ENCODE results near the gene DSG4.

DSG4 gene

GRCh38 chr18:31436825-31437224, 60.2 kb downstream of the DSG4 start:
- WGBS, 2 donors (ENCODE audit: extremely low coverage in 2 of 2, insufficient read length in 2 of 2, insufficient replicate concordance in 1 of 2): no CpG with 5 or more reads among the region's 3 CpGs

DNA sequence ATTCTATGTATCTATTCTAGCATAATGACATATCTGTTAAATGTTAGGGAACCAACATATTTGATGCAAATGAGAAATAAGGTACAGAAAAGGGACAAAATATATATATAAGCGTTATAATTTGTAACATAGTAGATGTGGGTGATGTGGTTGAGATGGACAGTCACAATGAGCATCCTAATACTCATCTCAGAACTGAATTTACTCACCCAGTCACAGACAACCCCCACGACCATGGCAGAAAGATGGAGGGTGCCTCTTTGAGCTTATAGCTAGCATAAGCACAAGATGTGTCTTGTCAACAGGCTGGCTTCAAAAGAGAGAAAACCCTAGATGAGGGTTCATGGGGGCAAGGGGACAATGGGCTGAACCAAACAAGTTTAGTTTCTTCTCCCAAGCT, 61.8 kb downstream of the DSG4 start:
- WGBS, 2 donors (ENCODE audit: extremely low coverage in 2 of 2, insufficient read length in 2 of 2, insufficient replicate concordance in 1 of 2): no CpG with 5 or more reads among the region's 2 CpGs

More at GRCh38 chr18:31436825-31437224, 60.2 kb downstream of the DSG4 start:
- Histone ChIP-seq H2AFZ (ENCODE audit: low read length) (no peak overlapping the region), H3K4ac (ENCODE audit: low read length) (no peak overlapping the region), H2BK5ac (ENCODE audit: low read length) (no peak overlapping the region), H3K36me3 (replicated peaks in 1 of 2; ENCODE audit: control insufficient read depth in 2 of 2, insufficient read depth in 2 of 2, low read length in 2 of 2) (no peaks in the 10 kb centered on the region), H4K91ac (ENCODE audit: low read depth, low read length, poor library complexity) (no peak overlapping the region), H3K9me3 (replicated peaks in 1 of 2; ENCODE audit: control insufficient read depth in 2 of 2, insufficient read depth in 1 of 2, low read depth in 1 of 2, low read length in 2 of 2) (no peaks in the 10 kb centered on the region), H3K27ac (replicated peaks; ENCODE audit: low read length) (no peak overlapping the region), H3K4me1 (ENCODE audit: control insufficient read depth in 2 of 2, insufficient read depth in 1 of 2, low read depth in 1 of 2, low read length in 2 of 2) (no peaks in the 10 kb centered on the region), H3K18ac (ENCODE audit: low read length) (no peak overlapping the region), H3K4me3 (ENCODE audit: low read length in 2 of 2) (no peak overlapping the region), H2BK12ac (ENCODE audit: low read length) (no peak overlapping the region), H2AK5ac (ENCODE audit: low read depth, low read length) (no peak overlapping the region), H2BK120ac (ENCODE audit: low read depth, low read length) (no peak overlapping the region), H3K27me3 (ENCODE audit: control insufficient read depth in 3 of 3, insufficient read depth in 3 of 3, low read depth in 1 of 3, low read length in 3 of 3) (no peaks in the 10 kb centered on the region), H3K23ac (ENCODE audit: low read depth, low read length, poor library complexity) (no peak overlapping the region), H3K9ac (ENCODE audit: low read depth, low read length, poor library complexity) (no peak overlapping the region), H3K14ac (ENCODE audit: low read length) (no peak overlapping the region), H2BK15ac (ENCODE audit: low read length) (no peak overlapping the region), H3K79me1 (ENCODE audit: low read depth, low read length) (no peaks in the 10 kb centered on the region), H4K8ac (ENCODE audit: low read depth, low read length) (no peak overlapping the region), H3K4me2 (ENCODE audit: insufficient read depth, low read length, poor library complexity, severe bottlenecking) (no peak overlapping the region)
- no peak for DNase-seq (ENCODE audit: low spot score)

DNA sequence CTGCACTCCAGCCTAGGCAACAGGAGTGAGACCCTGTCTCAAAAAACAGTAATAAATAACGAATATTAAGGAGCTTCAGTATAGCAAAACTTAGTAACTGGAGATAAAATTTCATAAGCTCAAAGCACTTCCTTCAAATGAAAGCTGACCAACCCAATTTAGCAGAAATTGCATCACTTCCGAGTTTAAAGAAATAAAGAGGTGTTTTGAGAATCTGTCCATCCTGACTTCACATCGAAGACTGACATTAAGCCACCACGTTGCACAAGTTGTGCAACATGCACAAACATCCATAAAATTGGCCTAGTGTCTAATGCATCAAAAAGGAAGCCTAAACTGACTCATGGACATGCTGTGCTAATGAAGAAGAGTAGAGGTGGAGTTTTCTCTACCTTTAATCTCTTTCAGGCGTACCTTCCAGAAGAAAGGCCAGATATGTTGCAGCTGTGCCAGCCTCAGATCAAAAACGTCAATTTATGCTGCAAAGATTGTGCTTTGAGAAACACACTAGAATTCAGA, 63.3 kb downstream of the DSG4 start:
- no peak overlapping the region for H3K9ac ChIP-seq (ENCODE audit: low read depth, low read length, poor library complexity)
- H3K18ac ChIP-seq (ENCODE audit: low read length): no peak overlapping the region
- H3K4me1 ChIP-seq (ENCODE audit: control insufficient read depth in 2 of 2, insufficient read depth in 1 of 2, low read depth in 1 of 2, low read length in 2 of 2): no peaks in the 10 kb centered on the region
- H2BK12ac ChIP-seq (ENCODE audit: low read length): no peak overlapping the region
- no peak overlapping the region for H2AK5ac ChIP-seq (ENCODE audit: low read depth, low read length)
- no peak for DNase-seq (ENCODE audit: low spot score)
- no peak overlapping the region for H2BK5ac ChIP-seq (ENCODE audit: low read length)
- H2AFZ ChIP-seq (ENCODE audit: low read length): no peak overlapping the region
- H2BK15ac ChIP-seq (ENCODE audit: low read length): no peak overlapping the region
- H3K23ac ChIP-seq (ENCODE audit: low read depth, low read length, poor library complexity): no peak overlapping the region
- H3K4me3 ChIP-seq (ENCODE audit: low read length in 2 of 2): no peak overlapping the region
- H3K4me2 ChIP-seq (ENCODE audit: insufficient read depth, low read length, poor library complexity, severe bottlenecking): no peak overlapping the region
- no peak overlapping the region for H3K4ac ChIP-seq (ENCODE audit: low read length)
- no peaks in the 10 kb centered on the region for H3K79me1 ChIP-seq (ENCODE audit: low read depth, low read length)
- H3K27ac ChIP-seq (replicated peaks; ENCODE audit: low read length): no peak overlapping the region
- no peak overlapping the region for H4K91ac ChIP-seq (ENCODE audit: low read depth, low read length, poor library complexity)
- H2BK120ac ChIP-seq (ENCODE audit: low read depth, low read length): no peak overlapping the region
- H3K9me3 ChIP-seq (replicated peaks in 1 of 2; ENCODE audit: control insufficient read depth in 2 of 2, insufficient read depth in 1 of 2, low read depth in 1 of 2, low read length in 2 of 2): no peaks in the 10 kb centered on the region
- H3K27me3 ChIP-seq (ENCODE audit: control insufficient read depth in 3 of 3, insufficient read depth in 3 of 3, low read depth in 1 of 3, low read length in 3 of 3): peaks cover 0 to 2% (median 0%) of the 10 kb centered on the region in 3 experiments
- WGBS, 2 donors (ENCODE audit: extremely low coverage in 2 of 2, insufficient read length in 2 of 2, insufficient replicate concordance in 1 of 2): no CpG with 5 or more reads among the region's 6 CpGs
- H3K14ac ChIP-seq (ENCODE audit: low read length): no peak overlapping the region
- no peaks in the 10 kb centered on the region for H3K36me3 ChIP-seq (replicated peaks in 1 of 2; ENCODE audit: control insufficient read depth in 2 of 2, insufficient read depth in 2 of 2, low read length in 2 of 2)
- no peak overlapping the region for H4K8ac ChIP-seq (ENCODE audit: low read depth, low read length)

More for the DNA sequence above, 61.8 kb downstream of the DSG4 start:
- no peak overlapping the region for H3K9ac ChIP-seq (ENCODE audit: low read depth, low read length, poor library complexity)
- no peak overlapping the region for H3K4ac ChIP-seq (ENCODE audit: low read length)
- no peak overlapping the region for H3K4me3 ChIP-seq (ENCODE audit: low read length in 2 of 2)
- no peak overlapping the region for H2BK12ac ChIP-seq (ENCODE audit: low read length)
- no peak for DNase-seq (ENCODE audit: low spot score)
- H2AK5ac ChIP-seq (ENCODE audit: low read depth, low read length): no peak overlapping the region
- H3K27me3 ChIP-seq (ENCODE audit: control insufficient read depth in 3 of 3, insufficient read depth in 3 of 3, low read depth in 1 of 3, low read length in 3 of 3): peaks cover 0 to 2% (median 0%) of the 10 kb centered on the region in 3 experiments
- H2BK120ac ChIP-seq (ENCODE audit: low read depth, low read length): no peak overlapping the region
- H3K79me1 ChIP-seq (ENCODE audit: low read depth, low read length): no peaks in the 10 kb centered on the region
- no peak overlapping the region for H4K91ac ChIP-seq (ENCODE audit: low read depth, low read length, poor library complexity)
- H2BK5ac ChIP-seq (ENCODE audit: low read length): no peak overlapping the region
- H3K14ac ChIP-seq (ENCODE audit: low read length): no peak overlapping the region
- H4K8ac ChIP-seq (ENCODE audit: low read depth, low read length): no peak overlapping the region
- no peak overlapping the region for H3K4me2 ChIP-seq (ENCODE audit: insufficient read depth, low read length, poor library complexity, severe bottlenecking)
- H3K27ac ChIP-seq (replicated peaks; ENCODE audit: low read length): no peak overlapping the region
- H3K23ac ChIP-seq (ENCODE audit: low read depth, low read length, poor library complexity): no peak overlapping the region
- H3K18ac ChIP-seq (ENCODE audit: low read length): no peak overlapping the region
- no peaks in the 10 kb centered on the region for H3K9me3 ChIP-seq (replicated peaks in 1 of 2; ENCODE audit: control insufficient read depth in 2 of 2, insufficient read depth in 1 of 2, low read depth in 1 of 2, low read length in 2 of 2)
- no peak overlapping the region for H2AFZ ChIP-seq (ENCODE audit: low read length)
- no peaks in the 10 kb centered on the region for H3K4me1 ChIP-seq (ENCODE audit: control insufficient read depth in 2 of 2, insufficient read depth in 1 of 2, low read depth in 1 of 2, low read length in 2 of 2)
- H3K36me3 ChIP-seq (replicated peaks in 1 of 2; ENCODE audit: control insufficient read depth in 2 of 2, insufficient read depth in 2 of 2, low read length in 2 of 2): no peaks in the 10 kb centered on the region
- no peak overlapping the region for H2BK15ac ChIP-seq (ENCODE audit: low read length)

DNA sequence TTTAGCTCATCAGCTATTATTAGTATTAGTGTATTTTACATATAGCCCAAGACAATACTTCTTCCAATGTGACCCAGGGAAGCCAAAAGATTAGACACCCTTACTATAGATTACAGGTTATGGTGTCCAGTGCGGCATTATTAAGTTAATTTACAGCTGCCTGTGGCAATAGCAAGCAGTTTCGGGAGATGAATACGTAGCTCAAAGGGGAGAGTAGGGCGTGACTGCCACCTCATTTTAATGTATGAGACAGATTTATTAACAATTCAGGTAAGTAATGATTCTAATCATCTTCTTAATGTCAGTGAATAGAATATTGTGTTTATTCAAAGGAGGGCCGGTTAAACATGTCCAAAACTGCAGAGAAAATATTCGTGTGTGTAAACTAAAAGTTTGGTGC, 64.2 kb downstream of the DSG4 start:
- H2BK5ac ChIP-seq (ENCODE audit: low read length): no peak overlapping the region
- no peak for DNase-seq (ENCODE audit: low spot score)
- no peak overlapping the region for H2BK120ac ChIP-seq (ENCODE audit: low read depth, low read length)
- H2BK15ac ChIP-seq (ENCODE audit: low read length): no peak overlapping the region
- no peak overlapping the region for H3K23ac ChIP-seq (ENCODE audit: low read depth, low read length, poor library complexity)
- no peak overlapping the region for H2AFZ ChIP-seq (ENCODE audit: low read length)
- H4K8ac ChIP-seq (ENCODE audit: low read depth, low read length): no peak overlapping the region
- H3K4me2 ChIP-seq (ENCODE audit: insufficient read depth, low read length, poor library complexity, severe bottlenecking): no peak overlapping the region
- no CpG with 5 or more reads among the region's 6 CpGs for WGBS, 2 donors (ENCODE audit: extremely low coverage in 2 of 2, insufficient read length in 2 of 2, insufficient replicate concordance in 1 of 2)
- H3K9ac ChIP-seq (ENCODE audit: low read depth, low read length, poor library complexity): no peak overlapping the region
- H3K36me3 ChIP-seq (replicated peaks in 1 of 2; ENCODE audit: control insufficient read depth in 2 of 2, insufficient read depth in 2 of 2, low read length in 2 of 2): no peaks in the 10 kb centered on the region
- H2AK5ac ChIP-seq (ENCODE audit: low read depth, low read length): no peak overlapping the region
- no peak overlapping the region for H3K4me3 ChIP-seq (ENCODE audit: low read length in 2 of 2)
- H3K18ac ChIP-seq (ENCODE audit: low read length): no peak overlapping the region
- no peak overlapping the region for H2BK12ac ChIP-seq (ENCODE audit: low read length)
- no peak overlapping the region for H4K91ac ChIP-seq (ENCODE audit: low read depth, low read length, poor library complexity)
- no peak overlapping the region for H3K27ac ChIP-seq (replicated peaks; ENCODE audit: low read length)
- H3K9me3 ChIP-seq (replicated peaks in 1 of 2; ENCODE audit: control insufficient read depth in 2 of 2, insufficient read depth in 1 of 2, low read depth in 1 of 2, low read length in 2 of 2): no peaks in the 10 kb centered on the region
- no peak overlapping the region for H3K14ac ChIP-seq (ENCODE audit: low read length)
- H3K79me1 ChIP-seq (ENCODE audit: low read depth, low read length): no peaks in the 10 kb centered on the region
- peaks cover 0 to 2% (median 0%) of the 10 kb centered on the region in 3 experiments for H3K27me3 ChIP-seq (ENCODE audit: control insufficient read depth in 3 of 3, insufficient read depth in 3 of 3, low read depth in 1 of 3, low read length in 3 of 3)
- H3K4me1 ChIP-seq (ENCODE audit: control insufficient read depth in 2 of 2, insufficient read depth in 1 of 2, low read depth in 1 of 2, low read length in 2 of 2): no peaks in the 10 kb centered on the region
- no peak overlapping the region for H3K4ac ChIP-seq (ENCODE audit: low read length)

Data from neuronal stem cell (in vitro differentiated cells).